MM.1S (cell line): ENCODE data around the gene ARHGEF2.
A peak's percentile ranks its signal among the peaks of the same experiment; 100 is the strongest.

Source experiments
- DNase-seq: peaks from one replicate; pipeline ENCODE4 v3.0.0-alpha.2; 2015
- H2AFZ ChIP-seq: fragments of 300-600 bp; sonication (generic); 2 replicates; pipeline ENCODE4 v1.6.0; 2016; ENCODE audit warnings: antibody characterized with exemption, low read length
- H3F3A ChIP-seq: fragments of 300-600 bp; sonication (generic); 2 replicates; pipeline ENCODE4 v1.6.1; 2016; ENCODE audit warnings: mild to moderate bottlenecking, antibody characterized with exemption, low read length, moderate library complexity, mixed read lengths; ENCODE audit not compliant: insufficient read depth
- H3K27ac ChIP-seq: fragments of 300-600 bp; sonication (generic); 2 replicates; pipeline ENCODE4 v1.5.1; 2016; ENCODE audit warnings: mild to moderate bottlenecking, low read length
- H3K27me3 ChIP-seq: fragments of 300-600 bp; sonication (generic); replicated peaks from 2 replicates; pipeline ENCODE4 v1.6.0; 2016; ENCODE audit warnings: low read length; ENCODE audit not compliant: insufficient read depth
- H3K36me3 ChIP-seq: fragments of 300-600 bp; sonication (generic); replicated peaks from 2 replicates; pipeline ENCODE4 v1.6.1; 2016; ENCODE audit warnings: mild to moderate bottlenecking, low read length, mixed read lengths; ENCODE audit not compliant: insufficient read depth
- H3K4me1 ChIP-seq: fragments of 300-600 bp; sonication (generic); 2 replicates; pipeline ENCODE4 v1.6.1; 2016; ENCODE audit warnings: low read length, mixed read lengths
- H3K4me2 ChIP-seq: fragments of 300-600 bp; sonication (generic); 2 replicates; pipeline ENCODE4 v1.6.0; 2016; ENCODE audit warnings: low read depth, low read length
- H3K4me3 ChIP-seq: fragments of 300-600 bp; sonication (generic); 2 replicates; pipeline ENCODE4 v1.5.1; 2016; ENCODE audit warnings: low read length, mixed read lengths
- H3K79me2 ChIP-seq: fragments of 300-600 bp; sonication (generic); 2 replicates; pipeline ENCODE4 v1.6.1; 2016; ENCODE audit warnings: mixed run types, low read length, mixed read lengths
- H3K9ac ChIP-seq: fragments of 300-600 bp; sonication (generic); 2 replicates; pipeline ENCODE4 v1.6.1; 2016; ENCODE audit warnings: low read length, mixed read lengths
- H3K9me2 ChIP-seq: fragments of 300-600 bp; sonication (generic); replicated peaks from 2 replicates; pipeline ENCODE4 v1.6.1; 2016; ENCODE audit warnings: mild to moderate bottlenecking, low read length, mixed read lengths; ENCODE audit not compliant: insufficient read depth
- H3K9me3 ChIP-seq: fragments of 300-600 bp; sonication (generic); replicated peaks from 2 replicates; pipeline ENCODE4 v1.6.1; 2016; ENCODE audit warnings: mild to moderate bottlenecking, low read length, mixed read lengths; ENCODE audit not compliant: insufficient read depth
- H4K20me1 ChIP-seq: fragments of 300-600 bp; sonication (generic); 2 replicates; pipeline ENCODE4 v1.6.1; 2016; ENCODE audit warnings: mild to moderate bottlenecking, low read length, moderate library complexity, mixed read lengths; ENCODE audit not compliant: insufficient read depth
- EZH2 ChIP-seq: fragments of 300-600 bp; sonication (generic); optimal IDR thresholded peaks from 2 replicates; pipeline ENCODE3; 2017; ENCODE audit warnings: low read depth, mild to moderate bottlenecking, antibody characterized with exemption, low read length, mixed read lengths
- EZH2phosphoT487 ChIP-seq: fragments of 300-600 bp; sonication (generic); IDR thresholded peaks from 2 replicates; pipeline ENCODE4 v1.6.1; 2018; ENCODE audit warnings: antibody characterized with exemption, low read length
- TF ChIP-seq, protein P1 (sequence below): fragments of 300-600 bp; sonication (generic); IDR thresholded peaks from 2 replicates; pipeline ENCODE4 v1.5.1; 2016; ENCODE audit warnings: antibody characterized with exemption, low read length, mixed read lengths

Gene ARHGEF2

DNA sequence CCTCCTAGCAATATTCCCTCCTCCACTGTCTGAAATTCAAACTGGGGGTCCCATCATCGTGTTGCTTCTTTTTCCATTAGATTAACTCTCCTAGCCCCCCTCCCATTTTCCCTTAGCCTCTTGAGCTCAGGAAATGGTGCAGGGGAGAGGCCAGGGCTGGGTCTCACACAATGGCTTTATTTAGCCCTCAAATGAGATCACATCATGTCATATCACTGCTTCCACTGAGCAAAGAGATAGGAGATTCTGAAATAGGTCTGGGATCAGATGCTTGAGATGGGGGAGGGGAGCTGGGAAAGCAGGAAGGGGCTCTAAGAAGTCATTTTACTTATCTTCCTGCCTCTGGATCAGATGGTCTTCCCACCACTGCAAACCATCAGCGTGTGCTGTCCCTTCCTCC, 17.8 kb upstream of the ARHGEF2 start:
- Histone ChIP-seq H3K9me2 (no peaks in the 10 kb centered on the region), H3K4me2 (no peak overlapping the region), H3K9me3 (no peaks in the 10 kb centered on the region), H3K27ac (no peak overlapping the region), H3K4me3 (no peak overlapping the region), H3K79me2 (no peaks in the 10 kb centered on the region), H4K20me1 (no peaks in the 10 kb centered on the region), H3K4me1 (peaks cover 5% of the 10 kb centered on the region), H2AFZ (no peak overlapping the region), H3K27me3 (no peaks in the 10 kb centered on the region), H3K9ac (no peak overlapping the region), H3F3A (0 out of 2 replicates have a peak, but pooled peaks cover 3% of the 10 kb centered on the region), H3K36me3 (no peaks in the 10 kb centered on the region)
- TF ChIP-seq, protein P1, sequence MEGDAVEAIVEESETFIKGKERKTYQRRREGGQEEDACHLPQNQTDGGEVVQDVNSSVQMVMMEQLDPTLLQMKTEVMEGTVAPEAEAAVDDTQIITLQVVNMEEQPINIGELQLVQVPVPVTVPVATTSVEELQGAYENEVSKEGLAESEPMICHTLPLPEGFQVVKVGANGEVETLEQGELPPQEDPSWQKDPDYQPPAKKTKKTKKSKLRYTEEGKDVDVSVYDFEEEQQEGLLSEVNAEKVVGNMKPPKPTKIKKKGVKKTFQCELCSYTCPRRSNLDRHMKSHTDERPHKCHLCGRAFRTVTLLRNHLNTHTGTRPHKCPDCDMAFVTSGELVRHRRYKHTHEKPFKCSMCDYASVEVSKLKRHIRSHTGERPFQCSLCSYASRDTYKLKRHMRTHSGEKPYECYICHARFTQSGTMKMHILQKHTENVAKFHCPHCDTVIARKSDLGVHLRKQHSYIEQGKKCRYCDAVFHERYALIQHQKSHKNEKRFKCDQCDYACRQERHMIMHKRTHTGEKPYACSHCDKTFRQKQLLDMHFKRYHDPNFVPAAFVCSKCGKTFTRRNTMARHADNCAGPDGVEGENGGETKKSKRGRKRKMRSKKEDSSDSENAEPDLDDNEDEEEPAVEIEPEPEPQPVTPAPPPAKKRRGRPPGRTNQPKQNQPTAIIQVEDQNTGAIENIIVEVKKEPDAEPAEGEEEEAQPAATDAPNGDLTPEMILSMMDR, result no peak
- TF ChIP-seq EZH2phosphoT487, result no peak
- DNase-seq, result no peak

DNA sequence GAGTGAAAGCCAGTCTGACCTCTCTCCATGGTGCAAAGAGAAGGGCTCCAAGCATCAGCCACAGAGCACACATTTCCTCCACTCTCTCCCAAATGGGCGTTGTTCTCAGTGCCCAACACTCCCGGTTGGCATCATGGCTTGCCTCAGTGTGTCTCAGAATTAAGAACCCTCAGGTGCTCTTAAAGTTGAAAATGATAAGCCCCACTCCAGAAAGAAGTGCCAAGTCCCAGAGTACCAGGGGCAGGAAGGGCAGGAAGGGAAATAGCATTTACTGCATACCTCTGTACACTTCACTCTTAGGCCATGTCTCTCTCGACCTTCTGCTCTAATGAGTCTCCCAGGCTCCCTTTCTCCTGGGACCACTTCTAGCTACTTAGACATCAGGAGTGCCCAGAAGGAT, 15.2 kb upstream of the ARHGEF2 start:
- no peaks in the 10 kb centered on the region for H3K9me2 ChIP-seq
- peaks cover 21% of the 10 kb centered on the region for H3K4me1 ChIP-seq
- no peaks in the 10 kb centered on the region for H3K27me3 ChIP-seq
- H3F3A ChIP-seq, result 0 out of 2 replicates have a peak, but pooled peaks cover 3% of the 10 kb centered on the region
- no peak overlapping the region for H3K4me3 ChIP-seq
- no peak for DNase-seq
- H3K27ac ChIP-seq, result no peak overlapping the region
- H3K9me3 ChIP-seq, result no peaks in the 10 kb centered on the region
- no peaks in the 10 kb centered on the region for H3K79me2 ChIP-seq
- TF ChIP-seq, protein P1, result no peak
- TF ChIP-seq EZH2phosphoT487 (no peak), EZH2 (no peak)
- H3K36me3 ChIP-seq, result no peaks in the 10 kb centered on the region
- no peak overlapping the region for H2AFZ ChIP-seq
- H4K20me1 ChIP-seq, result no peaks in the 10 kb centered on the region
- no peak overlapping the region for H3K9ac ChIP-seq
- no peak overlapping the region for H3K4me2 ChIP-seq

DNA sequence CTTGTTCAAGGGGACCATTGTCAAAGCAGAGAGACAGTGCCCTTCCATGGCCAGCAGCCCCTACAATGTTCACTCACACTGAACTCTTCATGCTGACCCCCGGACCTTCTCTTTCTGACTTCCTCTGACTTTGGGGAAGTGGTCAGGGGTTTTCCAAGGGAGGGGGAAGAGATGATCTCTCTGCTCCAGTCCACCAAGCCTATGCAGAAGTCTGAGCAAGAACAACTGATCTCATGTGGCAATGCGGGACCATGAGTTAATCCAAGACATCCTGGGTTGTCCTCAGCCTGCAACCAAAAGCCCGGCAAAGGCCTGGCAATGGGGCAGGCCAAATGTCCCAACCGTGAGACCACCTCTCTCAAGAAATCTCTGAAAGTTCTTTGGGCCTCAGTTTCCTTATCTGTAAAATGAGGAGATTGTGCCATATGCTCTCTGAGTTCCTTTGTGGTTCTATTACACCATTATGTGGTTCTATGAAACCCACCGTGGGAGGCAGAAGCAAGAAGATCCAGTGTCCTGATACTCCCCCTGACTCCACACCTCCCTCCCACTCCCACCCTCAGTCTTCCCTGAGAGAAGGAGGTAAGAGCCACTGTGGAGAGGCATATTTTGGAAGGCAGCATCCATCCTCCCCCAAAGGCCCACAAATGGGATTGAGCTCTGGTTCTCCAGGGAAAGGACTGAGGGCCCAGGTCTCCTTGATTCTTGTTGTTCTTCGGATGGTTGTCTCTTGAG, 11.8 kb upstream of the ARHGEF2 start:
- 0 out of 2 replicates have a peak, but pooled peaks cover 3% of the 10 kb centered on the region for H3F3A ChIP-seq
- no peaks in the 10 kb centered on the region for H3K9me3 ChIP-seq
- H3K36me3 ChIP-seq, result no peaks in the 10 kb centered on the region
- no peak overlapping the region for H3K27ac ChIP-seq
- DNase-seq, result no peak
- no peak overlapping the region for H3K4me2 ChIP-seq
- H3K9ac ChIP-seq, result no peak overlapping the region
- no peak overlapping the region for H3K4me3 ChIP-seq
- no peaks in the 10 kb centered on the region for H3K27me3 ChIP-seq
- H3K79me2 ChIP-seq, result no peaks in the 10 kb centered on the region
- H2AFZ ChIP-seq, result peak overlapping the region; percentile 2; the same call in 1 of the 2 replicates
- no peaks in the 10 kb centered on the region for H3K9me2 ChIP-seq
- TF ChIP-seq, protein P1, result no peak
- TF ChIP-seq EZH2phosphoT487, result no peak
- TF ChIP-seq EZH2, result no peak
- H4K20me1 ChIP-seq, result no peaks in the 10 kb centered on the region
- peaks cover 21% of the 10 kb centered on the region for H3K4me1 ChIP-seq
